ENCODE results near the gene RXRA. TPM values are rescaled to one million over a fixed set of nuclear protein-coding genes. Genes with fewer than 3 reads are reported as not detected.

The RXRA gene
- total and polyA plus RNA-seq, 2 donors (not counting 3 experiments of a cell fraction or from before 2014, with no cell fraction given) = 15.4 to 37.4 TPM

DNA sequence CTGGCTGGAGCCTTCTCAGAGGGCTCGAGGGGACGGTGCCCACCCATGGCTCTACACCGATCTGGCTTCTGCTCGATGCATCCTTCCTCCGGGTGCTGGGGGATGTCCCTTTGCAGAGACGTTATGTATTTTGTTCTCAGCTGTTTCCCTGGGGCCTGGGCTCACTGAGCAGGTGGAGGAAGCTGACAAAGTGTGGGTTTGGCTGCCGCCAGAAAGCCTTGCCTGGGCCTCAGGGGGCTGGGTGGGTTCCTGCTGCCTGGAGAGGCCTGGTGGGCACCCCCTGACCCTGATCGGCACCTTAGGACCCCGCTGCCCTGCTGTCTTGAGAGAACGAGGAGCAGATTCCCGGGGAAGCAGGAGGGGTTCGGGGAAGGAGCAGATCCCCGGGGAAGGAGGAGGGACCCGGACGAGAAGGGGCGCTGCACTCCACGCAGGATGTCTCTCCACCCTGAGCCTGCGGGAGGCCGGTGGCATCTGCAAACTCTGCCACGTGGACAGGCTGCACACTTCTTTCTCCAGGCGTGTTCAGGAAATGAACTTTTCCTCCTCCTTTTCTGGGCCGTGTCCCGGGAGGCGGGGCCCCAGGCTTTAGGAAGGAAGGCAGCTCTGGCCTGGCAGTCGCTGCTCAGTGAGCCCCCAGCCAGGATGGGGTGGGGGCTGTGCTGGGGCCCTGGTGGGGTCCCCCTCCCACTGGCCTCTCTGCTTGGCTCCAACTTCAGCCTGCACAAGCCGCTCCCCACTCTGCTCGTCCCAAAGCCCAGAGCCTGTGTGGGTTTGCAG is 148.9 kb downstream of the RXRA start:
- no TSS peak for BruUV-seq (replicated peaks)
- no peaks in the 10 kb centered on the region for H3K36me3 ChIP-seq (ENCODE audit: control insufficient read depth in 2 of 2, extremely low read depth in 1 of 2, insufficient read depth in 2 of 2, low read length in 2 of 2)
- FAIRE-seq = peak; percentile 93
- TF ChIP-seq, protein P1, sequence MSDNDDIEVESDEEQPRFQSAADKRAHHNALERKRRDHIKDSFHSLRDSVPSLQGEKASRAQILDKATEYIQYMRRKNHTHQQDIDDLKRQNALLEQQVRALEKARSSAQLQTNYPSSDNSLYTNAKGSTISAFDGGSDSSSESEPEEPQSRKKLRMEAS (IDR thresholded peaks at IDR 0.05; ENCODE audit: insufficient read depth, insufficient read length) = peak; percentile 80
- TF ChIP-seq EZH2 (IDR thresholded peaks at IDR 0.05; ENCODE audit: borderline replicate concordance, low read depth, low read length, severe bottlenecking) (no peak), POLR2AphosphoS5 (IDR thresholded peaks at IDR 0.05; ENCODE audit: insufficient read depth, low read depth, low read length) (peak; percentile 32), POLR2A (IDR thresholded peaks at IDR 0.05; ENCODE audit: low read depth, low read length) (peak; percentile 62), JUN (IDR thresholded peaks at IDR 0.05; ENCODE audit: borderline replicate concordance, insufficient read depth, insufficient read length, low read depth) (no peak), MYC (IDR thresholded peaks at IDR 0.05; ENCODE audit: low read depth, low read length) (peak; percentile 81), FOS (IDR thresholded peaks at IDR 0.05; ENCODE audit: borderline replicate concordance, insufficient read depth, low read length) (no peak), CTCF (IDR thresholded peaks at IDR 0.05; ENCODE audit: extremely low read depth in 1 of 2, insufficient read depth in 1 of 2, low read depth in 1 of 2, low read length in 2 of 2) (no peak), GATA2 (IDR thresholded peaks at IDR 0.05; ENCODE audit: insufficient read depth, insufficient read length, low read depth, low read length) (no peak)
- intact Hi-C loops (cut with micrococcal nuclease) (loop anchor here (1.0 kb wide), 1 partner anchor 19 kb away; no protein-coding TSS in a partner anchor), dilution Hi-C loops (cut with MboI; ENCODE audit: extremely low pct_ligation_motif_present, low sequenced_read_pairs) (no loop called here)
- H3K4me1 ChIP-seq (ENCODE audit: control insufficient read depth, extremely low read depth, insufficient read depth, low read length) = peaks cover 13% of the 10 kb centered on the region
- no peak overlapping the region for H3K4me2 ChIP-seq (ENCODE audit: insufficient read depth, low read length)
- POLR2A ChIA-PET = interaction anchor here (1.6 kb wide), 1 partner anchor 19 kb away, joined by 5 read pairs; no protein-coding TSS in a partner anchor
- H3K9me3 ChIP-seq (replicated peaks; ENCODE audit: control insufficient read depth, insufficient read depth, low read length) = no peaks in the 10 kb centered on the region
- CTCF ChIA-PET = interaction anchor here (1.0 to 1.2 kb wide), 3 partner anchors 18 to 151 kb away, joined by 4 to 9 read pairs (median 6); no protein-coding TSS in a partner anchor
- no peaks in the 10 kb centered on the region for H3K9me1 ChIP-seq (replicated peaks; ENCODE audit: control insufficient read depth, extremely low read depth, insufficient read depth, low read length)
- H3K9ac ChIP-seq (replicated peaks; ENCODE audit: extremely low read depth, insufficient read depth, low read length) = no peak overlapping the region
- peak overlapping the region; percentile 17 for H2AFZ ChIP-seq (ENCODE audit: low read depth, low read length)
- H3K27me3 ChIP-seq (ENCODE audit: control insufficient read depth in 2 of 2, insufficient read depth in 2 of 2, low read length in 2 of 2) = no peaks in the 10 kb centered on the region
- peak; percentile 72 for DNase-seq (ENCODE audit: low read depth, low spot score)
- H3K79me2 ChIP-seq (ENCODE audit: control insufficient read depth, insufficient read depth, low read length) = no peaks in the 10 kb centered on the region
- no peaks in the 10 kb centered on the region for H4K20me1 ChIP-seq (replicated peaks; ENCODE audit: control insufficient read depth, extremely low read depth, insufficient read depth, low read length)
- no peak overlapping the region for H3K4me3 ChIP-seq (replicated peaks in 1 of 3; ENCODE audit: insufficient read depth in 1 of 3, low read depth in 1 of 3, low read length in 3 of 3)
- no peak overlapping the region for H3K27ac ChIP-seq (ENCODE audit: insufficient read depth, low read depth, low read length)

Data from endothelial cell of umbilical vein (primary cell).